Measurements from ENCODE around the gene TPST2.

- TF ChIP-seq CTCF (conservative IDR thresholded peaks at IDR 0.05) (no peak), ZFX (IDR thresholded peaks at IDR 0.05) (no peak)
Measured at GRCh38 chr22:26636296-26636695, 46.4 kb upstream of the TPST2 start.

Data from C4-2B (cell line).